Left renal cortex interstitium (tissue), 4 donors: ENCODE results near the gene POU4F3. TPM values are rescaled to one million over a fixed set of nuclear protein-coding genes. Genes with fewer than 3 reads are reported as not detected.

ENCODE experiments used
- DNase-seq, 4 donors: peaks; one replicate each; pipeline ENCODE4 v3.0.0-alpha.2; 2013; ENCODE audit warnings: low read depth in 4 of 4, low spot score in 2 of 4, missing footprints in 1 of 4
- polyA plus RNA-seq, 4 donors: library from polyadenylated mRNA; unstranded; fragments of 120-200 nt; gene quantifications; one replicate each; pipeline ENCODE4 v1.2.1, GENCODE V29; 2013; ENCODE audit not compliant: insufficient read length in 4 of 4

The POU4F3 gene
- polyA plus RNA-seq, 4 donors, result 0.06 to 0.11 (median 0.07) TPM; not detected in 1

DNA sequence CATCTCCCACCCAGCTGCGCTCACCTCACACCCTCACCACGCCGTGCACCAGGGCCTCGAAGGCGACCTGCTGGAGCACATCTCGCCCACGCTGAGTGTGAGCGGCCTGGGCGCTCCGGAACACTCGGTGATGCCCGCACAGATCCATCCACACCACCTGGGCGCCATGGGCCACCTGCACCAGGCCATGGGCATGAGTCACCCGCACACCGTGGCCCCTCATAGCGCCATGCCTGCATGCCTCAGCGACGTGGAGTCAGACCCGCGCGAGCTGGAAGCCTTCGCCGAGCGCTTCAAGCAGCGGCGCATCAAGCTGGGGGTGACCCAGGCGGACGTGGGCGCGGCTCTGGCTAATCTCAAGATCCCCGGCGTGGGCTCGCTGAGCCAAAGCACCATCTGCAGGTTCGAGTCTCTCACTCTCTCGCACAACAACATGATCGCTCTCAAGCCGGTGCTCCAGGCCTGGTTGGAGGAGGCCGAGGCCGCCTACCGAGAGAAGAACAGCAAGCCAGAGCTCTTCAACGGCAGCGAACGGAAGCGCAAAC, 1.1 kb downstream of the POU4F3 start:
- no peak for DNase-seq

DNA sequence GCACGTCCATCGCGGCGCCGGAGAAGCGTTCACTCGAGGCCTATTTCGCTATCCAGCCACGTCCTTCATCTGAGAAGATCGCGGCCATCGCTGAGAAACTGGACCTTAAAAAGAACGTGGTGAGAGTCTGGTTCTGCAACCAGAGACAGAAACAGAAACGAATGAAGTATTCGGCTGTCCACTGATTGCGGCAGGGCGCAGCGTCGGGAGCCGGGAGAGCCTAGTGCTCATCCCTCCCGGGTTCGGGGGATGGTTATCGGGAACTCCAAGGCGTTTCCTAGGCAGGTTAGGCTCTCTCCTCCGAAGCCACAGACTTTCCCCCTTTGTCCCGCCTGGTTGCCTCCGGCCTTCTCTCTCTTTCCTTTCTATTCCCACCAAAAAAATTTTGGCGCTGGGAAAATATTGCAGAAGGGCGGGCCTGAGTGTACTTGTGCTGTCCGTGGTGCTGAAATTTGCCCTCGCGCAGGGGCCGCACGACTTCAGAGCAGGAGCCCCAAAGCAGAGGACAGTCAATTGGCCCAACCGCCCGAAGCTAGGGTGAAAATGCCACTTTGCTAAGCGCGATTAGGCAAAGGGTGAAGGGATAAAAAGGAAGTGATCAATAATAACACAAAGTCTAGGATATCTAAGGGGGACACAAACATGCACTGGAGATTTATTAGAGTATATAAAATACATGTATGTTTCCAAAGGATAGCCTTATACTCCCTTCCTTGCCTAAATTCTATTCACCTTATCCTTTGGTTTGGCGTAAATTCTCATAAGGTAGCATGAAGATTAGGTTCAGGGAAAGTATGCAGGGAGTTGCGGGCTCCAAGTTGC, 1.8 kb downstream of the POU4F3 start:
- DNase-seq, result peak in 3 of 4 donors; percentile 65 to 84 (median 71)

DNA sequence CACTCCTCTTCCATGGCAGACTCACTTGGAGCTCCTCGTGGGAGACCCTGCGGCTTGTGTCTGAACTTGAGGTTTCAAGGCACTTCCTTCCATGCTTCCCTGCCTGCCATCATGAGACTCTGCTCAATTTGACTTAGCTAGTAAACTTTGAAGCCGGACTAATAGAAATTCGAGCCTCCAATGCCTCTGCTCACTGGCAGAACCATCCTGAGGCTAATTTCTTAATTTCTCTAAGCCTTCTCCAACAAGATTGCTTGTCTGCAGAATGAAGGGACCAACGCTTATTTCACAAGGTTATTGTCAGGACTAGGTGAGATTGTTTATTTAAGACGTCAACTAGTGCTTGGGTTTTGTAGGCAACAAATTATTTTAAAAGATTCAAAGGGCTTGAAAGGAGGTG, 3.2 kb downstream of the POU4F3 start:
- DNase-seq, result no peak

DNA sequence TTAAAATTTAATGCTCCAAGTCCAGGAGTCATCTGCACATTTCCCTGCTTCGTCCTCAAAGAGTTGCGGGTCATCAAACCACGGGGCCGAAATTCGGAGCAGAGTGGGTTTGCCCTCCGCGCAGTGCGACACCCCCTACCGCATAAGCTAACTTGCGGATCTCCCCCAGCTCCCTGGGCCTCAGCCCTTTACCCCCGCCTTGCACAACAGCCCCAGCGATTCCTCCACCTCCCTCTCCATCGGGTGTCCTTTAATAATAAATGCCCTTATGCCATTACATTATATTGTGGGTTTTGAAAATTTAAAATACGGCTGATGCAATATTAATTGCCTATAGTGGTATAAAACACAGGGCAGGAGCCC, 3.9 kb downstream of the POU4F3 start:
- no peak for DNase-seq

DNA sequence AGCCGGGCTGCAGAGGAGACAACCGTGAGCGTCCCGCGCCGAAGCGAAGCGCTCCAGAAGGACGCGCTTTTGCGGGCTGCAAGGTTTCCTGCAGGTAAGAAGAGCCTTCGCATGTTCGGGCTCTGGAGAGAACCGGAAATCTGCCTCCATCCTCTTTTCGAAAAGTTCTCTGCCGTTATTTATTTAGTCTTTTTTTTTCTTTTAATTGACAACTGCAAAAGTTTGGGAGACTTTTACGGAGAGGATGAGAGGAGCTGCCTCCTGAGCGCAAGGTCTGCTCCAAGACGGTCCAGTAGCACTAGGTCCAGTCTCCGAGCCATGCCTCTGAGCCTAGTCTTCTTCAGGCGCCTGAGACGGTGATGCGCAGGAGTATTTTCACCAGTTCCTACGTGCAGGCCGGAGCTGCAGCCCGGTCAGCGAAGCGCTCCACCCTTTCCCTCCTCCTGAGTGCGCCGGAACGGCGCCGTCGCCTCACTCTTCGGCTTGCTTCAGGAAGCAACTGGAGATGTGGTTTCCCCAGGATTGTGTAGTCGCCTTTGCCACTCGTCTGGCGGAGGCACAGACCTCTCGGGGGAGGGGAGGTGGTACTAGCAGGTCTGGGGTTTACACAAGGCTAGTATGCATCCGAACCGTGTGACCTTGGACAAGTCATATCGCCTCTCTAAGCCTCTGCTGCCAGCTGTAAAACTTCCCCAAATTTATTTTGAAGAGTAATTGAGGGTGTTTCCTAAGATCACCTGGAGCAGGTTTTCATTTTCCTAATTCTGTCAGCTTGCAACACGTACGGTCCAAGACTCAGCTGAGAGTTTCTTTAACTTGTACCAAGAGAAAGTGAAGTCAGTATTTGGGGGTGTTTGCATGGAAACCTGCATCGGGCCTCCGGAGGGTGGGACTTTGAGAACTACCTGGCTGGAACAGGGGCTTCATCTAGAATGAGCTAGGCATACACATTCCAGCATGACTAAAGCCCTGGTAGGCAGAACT, 4.5 kb downstream of the POU4F3 start:
- DNase-seq, result no peak

DNA sequence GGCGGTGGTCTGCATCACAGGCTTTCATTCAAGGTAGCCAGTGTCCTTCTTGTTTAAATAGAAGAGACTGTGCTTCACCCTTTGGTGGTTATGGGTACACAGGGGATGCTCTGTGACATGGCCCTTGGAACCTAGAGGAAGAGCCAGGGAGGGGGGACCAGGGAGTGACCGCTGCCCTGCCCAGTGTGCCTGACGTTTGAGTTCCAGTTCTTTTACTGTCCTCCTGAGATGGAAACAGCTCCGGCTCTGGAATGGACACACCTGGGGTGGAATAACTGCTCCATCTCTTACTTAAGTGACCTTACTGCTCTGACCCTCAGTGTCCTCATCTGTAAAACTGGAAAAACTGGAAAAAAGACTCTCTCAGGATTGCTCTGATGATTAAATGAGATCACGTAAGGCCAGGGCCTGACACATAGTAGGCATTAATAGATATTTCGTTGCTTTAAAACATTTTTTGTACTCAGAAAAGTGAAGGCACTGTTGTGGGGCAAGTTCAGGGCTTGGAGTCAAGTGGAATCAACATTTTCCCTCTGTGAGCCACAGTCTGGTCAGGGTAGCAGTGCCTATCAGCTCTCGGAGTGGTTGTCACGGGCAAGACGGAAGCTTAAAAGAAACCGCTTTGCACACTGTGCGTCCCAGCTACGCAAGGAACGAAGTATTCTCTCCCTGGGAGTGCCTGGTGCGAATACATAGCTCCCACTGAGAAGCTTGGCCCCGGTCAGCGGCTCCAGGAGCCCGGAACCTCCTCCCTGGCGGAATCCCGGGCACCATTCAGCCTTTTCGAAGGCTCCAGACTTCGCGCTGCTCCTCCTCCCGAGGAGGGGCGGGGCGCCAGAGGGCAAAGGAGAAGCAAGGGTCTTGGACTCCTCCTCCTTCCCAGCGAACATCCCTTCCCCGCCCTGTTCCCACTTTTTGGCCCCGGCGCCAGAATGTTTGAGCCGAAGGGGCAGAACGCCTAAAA, 5.8 kb downstream of the POU4F3 start:
- no peak for DNase-seq

DNA sequence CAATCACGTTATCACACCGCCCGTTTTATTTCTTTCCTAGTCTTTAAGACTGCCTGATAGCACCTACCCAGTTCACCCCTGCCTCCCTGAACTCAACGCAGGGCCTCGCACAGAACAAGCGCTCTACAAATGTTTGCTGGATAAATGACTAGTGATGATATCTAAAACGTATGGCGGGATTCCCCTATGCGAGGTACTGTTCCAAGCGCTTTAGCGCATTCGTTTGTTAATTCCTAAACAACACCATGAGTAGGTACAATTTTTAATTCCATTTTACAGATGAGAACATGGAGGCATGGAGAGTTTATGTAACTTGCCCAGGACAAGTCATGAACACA, 6.6 kb downstream of the POU4F3 start:
- DNase-seq, result no peak

DNA sequence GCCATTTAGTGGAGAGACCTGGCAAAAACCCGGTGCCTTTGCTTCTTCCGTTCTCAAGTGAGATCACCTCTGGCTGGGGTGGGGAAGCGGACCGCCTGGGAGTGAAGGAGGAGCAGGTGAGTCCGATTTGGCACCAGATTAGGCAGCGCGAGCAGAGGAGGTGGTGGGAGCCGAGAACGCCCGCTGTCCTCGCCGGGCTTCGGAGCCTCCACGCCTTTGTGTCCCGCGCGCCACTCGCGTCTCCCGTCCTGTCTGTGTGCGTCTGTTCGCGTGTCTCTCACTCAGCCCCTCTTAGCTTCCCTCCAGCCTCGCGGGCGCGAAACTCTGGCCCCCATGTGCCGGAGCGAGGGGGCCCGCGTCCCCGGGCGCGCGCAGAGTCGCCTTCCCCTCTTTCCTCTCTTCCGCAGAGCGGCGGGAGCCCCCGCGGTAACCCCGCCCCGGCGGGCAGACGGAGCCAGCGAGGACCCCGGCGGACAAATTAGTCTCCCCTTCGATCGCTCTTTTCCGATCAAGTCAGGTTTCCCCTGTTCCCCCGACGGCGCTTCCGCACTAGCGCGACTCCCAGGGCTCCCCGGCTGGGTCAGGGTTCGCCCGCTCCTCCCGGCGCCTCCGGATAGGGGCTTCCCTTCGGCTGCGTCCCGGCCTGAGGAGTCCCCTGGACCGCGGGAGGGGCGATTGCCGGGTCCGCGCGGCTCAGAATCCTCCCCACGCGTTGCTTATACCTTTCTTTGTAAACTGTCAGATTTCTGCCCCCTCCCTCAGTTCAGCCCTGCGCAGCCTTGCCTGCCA, 7.1 kb downstream of the POU4F3 start:
- DNase-seq, result no peak

DNA sequence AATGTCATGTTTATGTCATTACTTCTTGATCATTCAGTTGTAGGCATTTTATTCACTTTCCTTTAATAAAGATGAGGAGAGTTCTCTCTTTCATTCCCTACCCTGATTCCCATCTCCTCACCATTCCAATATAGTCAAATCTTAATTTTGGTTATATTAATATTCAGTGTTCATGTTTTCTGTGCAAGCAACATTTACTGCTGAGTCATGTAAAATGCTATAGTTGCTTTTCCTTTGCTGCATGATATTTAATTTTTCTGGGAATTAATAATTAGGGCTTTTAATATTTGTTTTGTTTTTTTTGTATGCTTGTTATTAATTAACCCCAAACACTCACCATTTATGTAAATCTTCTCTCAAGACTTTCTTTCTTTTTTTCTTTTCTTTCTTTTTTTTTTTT, 18.5 kb downstream of the POU4F3 start:
- DNase-seq, result no peak

DNA sequence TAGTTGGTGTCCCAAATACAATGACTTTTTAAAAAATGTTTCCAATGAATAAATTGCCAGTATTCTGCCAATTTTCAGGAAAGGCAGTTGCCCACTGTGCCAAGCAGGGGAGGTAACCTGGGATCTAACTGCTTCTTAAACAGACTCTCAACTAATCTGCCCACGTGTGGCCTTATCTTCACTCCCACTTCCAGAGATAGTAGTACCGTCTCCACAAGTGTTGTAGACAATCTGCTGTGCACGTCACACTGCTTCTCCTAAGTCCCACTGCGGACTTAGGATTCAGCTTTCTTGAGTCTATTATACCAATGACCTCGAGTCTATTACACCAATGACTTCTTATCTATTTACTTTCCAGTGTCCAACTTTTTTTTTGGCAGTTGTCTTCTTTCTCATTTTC, 21.2 kb downstream of the POU4F3 start:
- no peak for DNase-seq

DNA sequence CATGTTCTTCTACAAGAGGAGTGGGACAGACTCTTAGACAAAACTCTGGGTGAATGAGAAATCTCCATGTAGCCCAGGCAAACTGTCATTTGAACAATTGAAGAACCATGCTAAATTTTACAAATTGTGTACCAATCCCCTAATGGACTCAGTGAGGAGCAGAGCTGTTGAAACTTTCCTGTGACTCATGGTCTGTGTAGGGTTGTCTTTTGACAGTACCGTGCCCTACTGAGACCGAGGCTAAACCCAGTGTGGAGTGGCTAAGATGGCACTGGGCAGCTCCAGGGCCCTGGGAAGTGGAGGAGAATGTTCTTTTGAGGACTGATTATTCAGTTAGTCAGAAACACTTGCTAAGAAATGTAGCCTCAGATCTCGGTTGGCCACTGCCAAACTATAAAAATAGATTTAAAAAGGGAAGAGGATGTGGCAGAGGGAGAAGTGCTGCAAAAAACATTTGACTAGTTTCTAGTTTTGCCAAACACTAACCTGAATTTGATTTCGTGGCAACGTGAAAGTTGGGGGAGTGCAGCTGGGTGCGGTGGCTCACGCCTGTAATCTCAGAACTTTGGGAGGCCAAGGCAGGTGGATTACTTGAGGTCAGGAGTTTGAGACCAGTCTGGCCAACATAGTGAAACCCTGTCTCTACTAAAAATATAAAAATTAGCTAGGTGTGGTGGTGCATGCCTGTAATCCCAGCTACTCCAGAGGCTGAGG, 24.7 kb downstream of the POU4F3 start:
- DNase-seq, result no peak

DNA sequence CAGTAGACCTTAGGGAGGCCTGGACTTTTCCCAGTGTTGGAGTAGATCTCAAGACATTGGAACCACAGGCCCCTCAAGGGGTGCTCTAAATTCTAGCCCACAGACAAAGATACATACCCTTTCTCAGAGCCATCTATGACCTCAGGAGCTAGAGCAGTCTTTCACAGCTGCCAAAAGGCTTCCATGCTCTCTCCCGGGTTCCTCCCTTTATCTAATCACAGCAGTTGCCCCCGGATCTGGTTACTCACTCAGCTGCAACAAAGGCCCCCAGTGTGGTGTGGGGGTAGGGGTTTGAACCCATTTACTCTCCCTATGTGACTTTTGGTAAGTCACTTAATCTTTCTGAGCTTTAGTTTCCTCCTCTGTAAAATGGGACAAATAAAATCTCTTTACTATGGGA, 27.0 kb downstream of the POU4F3 start:
- DNase-seq, result no peak

DNA sequence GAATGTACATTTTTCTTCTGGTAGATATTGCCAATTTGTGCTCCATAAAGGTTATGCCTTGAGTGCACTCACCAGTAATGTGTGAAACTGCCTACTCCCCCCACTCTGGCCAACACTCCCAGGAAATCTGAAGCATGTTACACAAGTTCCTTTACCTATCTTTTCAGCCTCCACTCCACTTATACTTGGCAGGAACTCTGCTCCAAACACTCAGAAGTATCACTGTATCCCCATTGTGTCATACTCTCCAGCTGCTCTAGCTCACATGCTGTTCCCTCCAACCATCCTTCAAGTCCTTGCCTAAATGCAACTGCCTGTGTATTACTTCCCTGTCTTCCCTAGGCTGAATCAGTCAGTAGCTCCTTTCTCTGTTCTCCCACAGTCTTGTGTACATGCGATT, 28.3 kb downstream of the POU4F3 start:
- DNase-seq, result no peak

DNA sequence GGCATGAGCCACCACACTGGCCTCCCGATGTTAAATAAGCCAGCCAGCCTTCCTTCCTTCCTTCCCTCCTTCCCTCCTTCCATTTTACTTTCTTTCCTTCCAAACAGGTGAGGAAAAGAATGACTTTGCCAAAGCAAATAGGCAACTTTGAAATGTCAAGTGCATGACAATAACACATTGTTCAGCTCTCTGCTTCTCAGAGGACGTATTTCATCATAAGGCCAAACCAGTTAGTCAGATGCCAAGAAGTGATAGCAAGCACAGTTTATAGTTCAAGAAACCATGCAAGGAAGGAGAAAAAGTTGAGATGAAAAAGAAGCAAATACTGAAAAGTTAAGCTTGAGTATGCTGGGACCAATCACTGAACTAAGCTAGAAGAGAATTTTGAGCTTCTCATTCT, 29.5 kb downstream of the POU4F3 start:
- DNase-seq, result no peak

DNA sequence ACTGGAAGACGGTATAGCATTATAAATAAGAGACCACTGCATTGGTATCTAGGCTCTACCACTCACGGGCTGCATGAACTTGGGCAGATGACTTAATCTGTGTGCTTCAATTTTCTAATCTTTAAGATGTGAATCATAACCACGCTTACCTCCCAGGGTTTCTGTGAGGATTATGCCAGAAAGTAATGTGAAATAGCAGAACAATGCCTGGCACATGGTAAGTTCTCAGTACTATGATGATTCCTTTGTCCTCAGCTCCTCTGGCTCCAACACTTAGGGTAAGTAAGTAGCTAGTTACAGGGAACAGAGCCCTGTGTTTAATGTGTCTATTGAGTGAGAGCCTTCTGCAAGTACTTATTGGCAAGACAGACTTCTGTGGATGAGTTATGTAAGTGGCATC, 31.1 kb downstream of the POU4F3 start:
- DNase-seq, result no peak

DNA sequence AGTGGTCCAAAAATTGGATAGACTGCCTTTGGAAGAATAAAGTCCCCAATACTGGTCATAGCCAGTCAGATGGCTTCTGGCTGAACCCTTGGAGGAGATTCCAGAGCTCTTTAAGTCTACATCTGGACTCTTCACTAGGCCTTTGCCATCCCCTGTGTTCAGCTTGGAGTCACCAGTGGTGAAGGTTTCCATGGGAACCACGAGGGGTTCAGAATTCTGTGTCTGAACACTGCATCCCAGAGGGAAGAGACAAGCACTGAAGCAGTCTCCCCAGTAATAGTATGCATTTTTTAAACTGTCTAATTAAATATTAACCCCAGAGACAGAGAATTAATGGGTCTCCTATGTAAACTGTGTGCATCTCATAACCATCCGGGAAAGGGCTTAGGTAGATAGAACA, 38.2 kb downstream of the POU4F3 start:
- DNase-seq, result no peak

DNA sequence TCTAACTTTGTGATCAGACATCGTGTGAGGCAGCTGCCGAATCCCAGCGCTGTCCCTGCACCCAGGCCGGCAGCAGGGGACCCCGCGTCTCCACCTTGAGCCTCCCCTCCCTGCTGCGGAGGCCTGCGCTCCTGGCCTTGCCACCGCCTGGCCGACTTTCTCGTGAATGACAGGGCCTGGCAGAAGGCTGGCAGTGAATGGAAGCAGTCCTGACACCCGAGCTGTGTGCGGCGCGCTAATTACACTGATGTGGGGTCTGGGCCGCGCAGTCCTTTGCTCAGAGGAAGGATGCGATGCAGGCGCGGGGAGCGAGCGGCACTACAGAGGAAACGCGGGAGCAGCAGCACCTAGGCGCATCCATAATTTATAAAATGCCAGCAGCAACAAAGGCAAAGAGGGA, 40.3 kb downstream of the POU4F3 start:
- DNase-seq, result no peak

DNA sequence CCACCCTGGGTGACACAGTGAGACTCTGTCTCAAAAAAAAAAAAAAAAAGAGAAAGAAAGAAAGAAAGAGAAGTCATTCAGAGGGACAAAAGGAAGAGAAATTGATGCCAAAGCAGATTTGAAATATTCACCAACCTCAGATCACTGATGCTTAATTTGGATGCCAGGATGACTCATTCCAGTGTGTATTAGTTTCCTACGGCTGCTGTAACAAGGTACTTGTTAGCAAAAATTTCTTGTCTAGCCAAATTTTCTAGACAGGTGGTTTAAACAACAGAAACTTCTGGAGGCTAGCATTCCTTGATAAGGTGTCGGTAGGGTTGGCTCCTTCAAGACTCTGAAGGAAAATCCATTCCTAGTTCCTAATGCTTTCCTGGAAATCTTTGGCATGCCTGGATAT, 42.1 kb downstream of the POU4F3 start:
- DNase-seq, result no peak

DNA sequence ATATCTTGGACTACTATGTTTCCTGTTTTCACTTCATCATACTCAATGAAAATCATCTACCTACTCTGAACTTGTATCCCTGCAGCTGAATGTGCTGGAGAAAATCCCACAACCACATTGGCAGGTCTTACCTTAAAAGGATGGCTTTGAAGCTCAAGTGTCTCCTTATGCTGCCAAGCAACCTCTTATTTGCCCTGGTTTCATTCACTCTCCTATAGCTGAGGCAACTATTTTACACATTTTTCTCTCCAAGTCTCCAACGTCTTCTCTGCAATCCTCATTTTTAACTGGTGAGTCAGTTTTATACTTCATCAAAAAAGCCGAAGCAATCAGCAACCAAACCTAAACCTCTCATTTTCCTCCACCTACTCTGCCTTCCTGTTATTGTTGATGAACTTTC, 49.7 kb downstream of the POU4F3 start:
- no peak for DNase-seq
